Measurements from ENCODE around the gene NEK6.

The NEK6 gene

DNA sequence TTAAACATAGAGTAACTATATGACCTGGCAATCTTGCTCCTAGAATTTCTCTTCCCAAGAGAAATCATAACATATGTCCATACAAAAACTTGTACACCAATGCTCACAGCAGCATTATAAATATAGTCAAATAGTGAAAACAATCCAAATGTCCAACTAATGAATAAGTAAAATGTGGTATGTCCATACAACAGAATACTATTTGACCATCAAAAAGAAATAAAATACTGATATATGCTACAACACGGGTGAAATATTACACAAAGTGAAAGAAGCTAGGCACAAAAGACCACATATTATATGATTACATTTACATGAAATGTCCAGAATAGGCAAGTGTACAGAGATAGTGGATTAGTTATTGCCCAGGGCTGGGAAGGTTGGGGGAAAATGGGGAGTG, 116.1 kb downstream of the NEK6 start:
- no peak for DNase-seq (ENCODE audit: low spot score)

DNA sequence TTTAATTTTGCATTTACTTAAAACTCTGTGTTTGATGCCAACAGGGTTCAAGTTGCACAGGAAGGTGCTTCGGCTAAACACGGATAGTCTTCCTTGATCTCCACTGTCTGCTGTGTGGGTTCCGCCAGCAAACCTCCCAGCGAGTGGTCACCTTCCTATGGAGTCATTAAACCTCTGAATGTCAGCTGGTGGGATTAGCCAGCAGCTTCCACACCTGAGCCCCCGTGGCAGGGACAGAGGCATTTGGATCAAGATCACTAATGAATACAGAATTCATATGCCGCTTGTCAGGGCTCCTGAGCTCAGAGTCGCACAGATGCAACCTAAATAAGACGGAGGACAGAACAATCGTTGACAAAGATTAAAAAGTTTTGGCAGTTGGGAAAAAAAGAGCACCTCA, 118.0 kb downstream of the NEK6 start:
- DNase-seq (ENCODE audit: low spot score), result no peak

DNA sequence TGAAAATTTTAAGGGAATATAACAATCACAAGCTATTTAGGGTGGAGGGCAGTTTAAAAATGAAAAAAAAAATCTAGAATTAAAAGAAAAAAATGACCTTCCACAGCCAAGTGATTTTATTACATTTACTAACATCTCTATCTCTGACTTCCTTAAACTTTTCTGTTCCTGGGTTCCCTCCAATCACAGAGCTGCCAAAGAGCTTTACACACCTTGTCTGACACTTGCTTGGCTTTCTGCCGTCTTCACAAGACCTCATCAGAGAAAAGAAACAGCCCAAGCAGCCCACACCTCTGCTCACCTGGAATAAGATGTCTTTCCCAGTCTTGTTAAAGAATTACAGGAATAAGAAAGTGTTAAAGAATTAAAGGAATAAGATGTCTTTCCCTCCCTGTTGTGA, 118.6 kb downstream of the NEK6 start:
- DNase-seq (ENCODE audit: low spot score), result no peak

DNA sequence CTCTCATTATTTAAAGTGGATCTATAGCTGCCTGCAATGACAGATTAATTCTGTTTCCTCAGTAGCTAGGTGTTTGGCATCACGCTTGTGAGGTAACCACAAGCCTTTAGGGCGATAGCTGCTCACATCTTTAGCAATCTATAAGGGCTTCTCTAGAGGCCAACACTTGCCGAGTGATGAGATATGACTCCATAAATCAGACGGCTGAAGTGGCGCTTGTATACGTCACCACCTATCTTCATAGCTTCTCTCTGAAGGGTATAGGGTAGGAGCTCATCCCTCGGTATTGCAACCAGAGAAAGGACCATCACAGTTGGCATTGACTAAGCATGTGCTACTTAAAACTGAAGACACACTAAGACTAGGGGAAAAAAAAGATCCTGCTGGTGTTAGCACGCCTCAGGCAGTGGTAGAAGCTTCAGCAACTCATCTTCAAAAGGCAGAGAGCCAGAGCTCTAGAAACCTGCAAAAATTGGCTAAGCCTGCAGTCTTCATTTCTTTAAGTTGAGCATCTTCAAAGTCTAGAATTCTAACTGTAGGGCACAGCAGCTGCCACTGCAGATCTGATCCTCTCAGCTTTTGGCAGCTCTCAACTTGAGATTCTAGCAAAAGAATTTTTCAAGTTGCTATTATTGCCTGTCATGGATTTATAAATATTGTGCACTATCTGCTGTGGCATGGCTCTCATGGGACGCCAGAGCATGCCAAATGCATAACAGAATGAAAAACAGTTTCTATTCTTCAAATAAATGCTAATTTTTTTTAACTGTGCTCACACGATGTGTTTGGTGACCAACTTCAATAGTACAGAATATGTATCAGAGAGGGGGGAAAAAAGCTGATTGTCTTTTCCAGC, 120.0 kb downstream of the NEK6 start:
- no peak for DNase-seq (ENCODE audit: low spot score)

DNA sequence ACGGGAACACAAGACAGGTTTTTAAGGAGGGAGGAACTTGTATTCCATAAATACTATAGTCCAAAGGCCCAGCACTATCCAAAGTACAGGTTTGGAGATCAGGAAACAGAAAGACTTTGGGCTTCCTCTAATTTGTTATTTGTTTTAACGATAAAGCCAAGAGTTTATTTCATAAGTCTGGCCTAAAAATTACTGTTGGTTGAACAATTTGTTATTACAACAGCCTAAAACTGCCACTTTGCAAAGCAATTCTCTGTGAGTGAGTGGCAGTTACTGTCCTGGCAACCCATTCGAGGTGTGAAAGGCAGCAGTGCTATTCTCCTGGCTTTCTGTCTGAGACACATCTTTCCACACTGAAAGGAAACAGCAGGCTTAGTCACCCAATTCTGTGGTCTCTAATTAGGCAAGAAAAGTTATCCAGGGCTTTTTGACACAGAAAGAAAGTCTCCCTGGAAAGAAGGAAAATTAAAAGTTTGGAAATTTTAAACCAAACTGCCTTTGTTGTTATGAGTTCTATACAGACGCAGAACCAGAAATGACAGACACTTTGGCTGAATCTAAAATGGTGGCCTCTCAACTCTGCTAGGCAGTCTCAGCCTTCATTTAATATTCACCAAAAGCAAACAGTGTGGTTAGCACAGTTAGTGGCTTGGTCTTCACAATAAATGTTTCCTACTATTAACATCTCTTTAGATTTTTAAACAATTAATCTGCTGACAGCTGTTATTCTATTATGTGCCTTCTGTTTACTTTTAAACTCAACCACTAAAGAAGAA, 123.6 kb downstream of the NEK6 start:
- no peak for DNase-seq (ENCODE audit: low spot score)

GRCh38 chr9:124384210-124384609, 126.5 kb downstream of the NEK6 start:
- DNase-seq (ENCODE audit: low spot score), result no peak

DNA sequence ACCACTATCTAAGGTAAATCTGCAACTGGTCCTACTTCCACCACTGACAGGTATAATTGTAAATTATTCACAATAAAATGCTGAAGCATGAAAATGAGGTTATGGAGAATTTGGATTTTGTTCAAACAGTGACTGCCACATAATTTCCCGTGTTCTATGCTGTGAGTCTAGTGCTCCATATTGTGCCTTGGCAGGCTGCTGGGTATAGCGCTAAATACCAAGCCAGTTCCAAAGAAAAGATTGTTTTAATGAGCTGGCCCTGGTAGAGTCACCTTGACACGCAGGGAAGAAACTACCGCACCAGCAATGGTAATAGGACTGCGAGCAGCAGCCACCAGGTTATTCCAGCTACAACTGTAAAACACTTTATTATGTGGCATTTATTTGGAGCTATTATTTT, 127.1 kb downstream of the NEK6 start:
- DNase-seq (ENCODE audit: low spot score), result no peak

GRCh38 chr9:124385623-124386022, 127.9 kb downstream of the NEK6 start:
- no peak for DNase-seq (ENCODE audit: low spot score)

DNA sequence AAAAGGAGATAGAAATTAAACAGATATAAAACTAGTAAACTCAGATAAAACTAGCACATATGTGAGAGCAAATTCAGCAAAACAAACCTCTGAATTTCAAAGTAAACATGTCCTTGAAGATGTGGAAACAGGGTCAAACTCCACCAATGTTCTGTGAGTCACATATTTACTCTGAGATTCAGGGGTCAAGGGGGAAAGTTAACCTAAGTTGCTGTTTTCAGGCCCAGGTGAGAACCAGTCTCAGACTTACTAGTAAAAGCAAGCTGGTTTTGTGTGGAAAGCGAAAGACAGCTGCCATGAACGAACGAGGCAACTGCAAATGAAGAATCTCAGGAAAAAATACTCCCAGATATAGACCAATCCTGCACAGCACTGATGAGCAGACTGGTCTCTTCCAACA, 128.5 kb downstream of the NEK6 start:
- no peak for DNase-seq (ENCODE audit: low spot score)

GRCh38 chr9:124388275-124389048, 130.7 kb downstream of the NEK6 start:
- no peak for DNase-seq (ENCODE audit: low spot score)

DNA sequence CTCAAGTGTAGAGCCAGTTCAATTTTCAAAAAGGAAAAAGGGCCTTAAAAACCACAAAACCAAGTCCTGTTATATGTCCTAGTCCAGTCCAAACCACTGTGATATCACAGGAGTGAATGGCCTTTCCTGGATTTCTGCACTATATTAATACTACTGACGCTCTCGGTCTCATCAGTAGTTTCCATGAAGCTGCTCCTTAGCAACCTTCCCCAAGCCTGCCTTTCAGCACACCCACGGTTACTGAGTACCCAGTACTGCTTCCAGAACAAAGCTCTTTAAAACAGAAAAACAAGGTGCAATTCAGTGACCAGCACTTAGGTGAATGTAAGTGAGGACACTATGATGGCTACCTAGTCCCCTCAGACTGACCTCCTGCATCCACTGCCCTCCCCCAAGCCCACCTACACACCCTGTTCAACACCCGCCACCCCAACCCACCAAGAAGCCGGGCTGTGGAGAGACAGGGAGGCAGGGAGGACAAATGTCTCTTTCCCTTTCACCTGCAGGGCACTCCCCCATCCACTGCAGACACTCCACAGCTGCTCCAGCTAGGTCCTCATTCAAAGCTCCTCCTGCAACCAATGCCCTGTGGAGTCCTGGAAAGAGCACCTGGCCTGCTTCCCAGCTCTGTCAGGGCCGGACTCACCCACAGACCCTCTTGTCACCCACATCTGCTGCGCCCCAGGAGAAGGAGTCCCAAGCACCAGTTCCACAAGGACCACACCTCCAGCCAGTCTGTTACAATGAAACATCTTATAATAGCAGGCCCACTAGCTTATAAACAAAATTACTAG, 131.6 kb downstream of the NEK6 start:
- DNase-seq (ENCODE audit: low spot score), result no peak

- DNase-seq (ENCODE audit: low spot score), result no peak
Observed at GRCh38 chr9:124390794-124391658, 133.3 kb downstream of the NEK6 start.

DNA sequence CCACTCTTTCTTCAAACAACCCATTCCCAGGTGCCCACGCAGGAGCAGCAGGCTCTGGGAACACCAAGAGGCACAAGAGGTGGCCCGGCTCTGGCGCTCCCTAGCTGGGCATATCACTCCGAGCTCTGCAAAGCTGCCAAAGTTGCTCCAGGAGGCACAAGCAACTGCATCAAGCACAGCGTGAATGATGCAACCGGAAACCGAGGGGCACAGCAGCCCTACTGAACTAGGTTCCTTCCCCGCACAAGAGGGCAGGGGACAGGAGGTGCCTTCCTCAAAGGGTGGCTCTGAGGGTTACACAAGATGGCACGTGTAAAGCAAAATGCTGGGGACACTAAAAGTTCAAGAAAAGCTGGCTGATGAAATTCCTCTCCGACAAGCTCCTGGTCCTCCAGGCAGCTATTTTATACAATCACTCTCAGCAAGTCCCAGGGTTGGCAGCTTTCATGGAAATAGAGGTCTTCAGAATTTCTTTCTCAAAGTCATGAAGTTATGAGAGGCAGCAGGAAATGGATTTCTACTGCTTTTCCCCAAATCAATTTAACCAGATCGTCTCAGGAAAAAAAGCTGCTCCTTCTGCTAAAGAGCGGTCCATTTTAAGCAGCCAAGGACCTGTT, 134.6 kb downstream of the NEK6 start:
- no peak for DNase-seq (ENCODE audit: low spot score)

GRCh38 chr9:124392871-124393460, 135.2 kb downstream of the NEK6 start:
- no peak for DNase-seq (ENCODE audit: low spot score)

GRCh38 chr9:124394167-124394566, 136.4 kb downstream of the NEK6 start:
- no peak for DNase-seq (ENCODE audit: low spot score)

- no peak for DNase-seq (ENCODE audit: low spot score)
Observed at GRCh38 chr9:124394596-124394995, 136.8 kb downstream of the NEK6 start.

DNA sequence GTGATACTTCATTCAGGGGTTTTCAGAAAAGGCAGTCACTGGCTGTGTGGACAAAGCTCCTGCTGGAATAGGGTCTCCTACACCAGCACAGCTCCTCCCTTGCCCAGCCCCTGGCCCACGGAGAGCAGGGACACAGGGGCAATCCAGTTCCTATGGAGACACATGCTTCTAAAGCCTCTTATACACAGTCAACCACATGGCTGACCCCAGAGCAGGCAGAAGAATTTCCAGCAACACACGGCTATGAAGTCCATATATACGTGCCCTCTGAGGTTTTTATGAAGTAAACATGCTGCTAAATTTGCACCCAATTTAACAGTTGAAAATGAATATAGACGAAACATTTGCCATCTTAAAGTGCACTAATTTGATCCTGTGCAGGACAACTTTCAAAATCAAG, 138.1 kb downstream of the NEK6 start:
- DNase-seq (ENCODE audit: low spot score), result no peak

DNA sequence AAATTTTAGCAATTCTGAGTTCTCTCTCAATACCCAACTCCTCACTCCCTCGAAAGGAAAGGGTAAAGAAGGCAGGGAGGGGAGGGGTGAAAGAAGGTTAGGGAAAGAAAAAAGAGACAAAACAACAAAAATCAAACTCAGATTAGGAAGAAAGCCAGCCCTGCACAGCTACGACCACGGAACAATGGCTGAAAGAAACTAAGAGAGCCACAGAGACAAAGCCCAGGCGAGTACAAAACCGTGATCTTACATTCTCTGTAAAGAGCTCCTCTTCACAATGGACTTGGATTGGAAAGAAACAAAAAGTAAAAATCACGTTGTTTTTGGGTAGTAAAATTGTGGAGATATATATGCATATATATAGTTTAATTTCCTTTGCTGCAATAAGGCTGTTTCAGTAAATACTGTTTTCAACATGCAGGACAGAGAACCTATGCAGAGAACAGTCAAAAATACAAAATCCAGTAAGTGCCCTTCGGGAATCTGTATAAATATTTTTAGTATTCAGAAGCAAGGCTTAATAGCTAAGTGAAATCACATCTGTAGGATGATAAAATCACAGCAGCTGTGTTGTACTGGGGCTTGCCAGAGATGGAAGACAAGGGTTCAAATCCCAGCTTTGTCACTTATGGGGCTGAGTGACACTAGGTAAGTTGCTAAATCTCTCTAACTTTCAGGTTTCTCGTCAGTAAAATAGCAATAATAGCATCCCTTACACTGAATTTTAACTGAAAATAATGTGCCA, 140.6 kb downstream of the NEK6 start:
- no peak for DNase-seq (ENCODE audit: low spot score)

DNA sequence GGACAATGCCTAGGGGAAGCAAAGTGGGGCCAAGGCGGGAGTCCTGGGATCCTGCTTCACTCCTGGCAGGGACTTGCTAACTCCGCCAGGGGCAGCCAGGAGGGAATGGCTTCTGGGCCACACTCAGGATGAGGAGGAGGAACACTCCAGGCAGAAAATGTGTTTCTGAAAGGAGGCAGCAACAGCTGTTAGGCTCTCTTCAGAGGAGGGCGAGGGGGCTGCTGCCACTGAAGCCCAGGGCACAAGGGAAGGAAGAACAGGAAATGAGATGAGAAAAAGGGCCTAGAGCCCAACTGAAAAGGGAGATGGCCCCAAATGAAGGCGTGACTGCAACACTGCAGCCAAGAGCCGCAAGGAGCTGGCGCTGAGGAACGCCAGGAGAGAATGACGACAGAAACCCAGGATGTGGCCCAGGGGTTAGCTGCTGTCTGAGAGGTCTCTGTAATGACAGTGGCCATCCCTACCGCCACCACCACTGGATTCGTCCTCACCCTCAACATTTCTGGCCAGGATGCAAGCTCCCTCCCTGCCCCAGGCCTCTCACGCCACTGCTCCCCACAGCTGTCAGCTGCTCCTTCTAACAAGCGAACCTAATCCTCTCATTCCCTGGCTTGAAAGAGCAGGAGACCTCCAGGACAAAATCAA, 141.7 kb downstream of the NEK6 start:
- DNase-seq (ENCODE audit: low spot score), result peak; percentile 89

All from left forelimb (tissue), 1 donor.